Mucosa of descending colon (tissue), 3 donors: ENCODE results near the gene UMPS. TPM values are rescaled to one million over a fixed set of nuclear protein-coding genes. Genes with fewer than 3 reads are reported as not detected.

ENCODE experiments used
- ATAC-seq: fragments of 200-7000 bp; cut with Tn5 transposase; one replicate; pipeline ENCODE4 v1.9.1; 2020; ENCODE audit warnings: mild to moderate bottlenecking, moderate library complexity
- DNase-seq, 3 donors: peaks; one replicate each; pipeline ENCODE4 v3.0.0-alpha.2; 2020
- H3K36me3 ChIP-seq: fragments of 200-600 bp; one replicate; pipeline ENCODE4 v1.8.0; 2021; ENCODE audit warnings: low read depth, mild to moderate bottlenecking
- H3K4me1 ChIP-seq: fragments of 200-600 bp; one replicate; pipeline ENCODE4 v1.8.0; 2021; ENCODE audit warnings: low read depth, mild to moderate bottlenecking
- H3K4me3 ChIP-seq: fragments of 200-600 bp; one replicate; pipeline ENCODE4 v1.8.0; 2021; ENCODE audit warnings: mild to moderate bottlenecking
- H3K9me3 ChIP-seq: fragments of 200-600 bp; one replicate; pipeline ENCODE4 v1.8.0; 2021; ENCODE audit warnings: mild to moderate bottlenecking
- CTCF ChIP-seq: fragments of 200-600 bp; IDR thresholded peaks from one replicate; pipeline ENCODE4 v1.8.0; 2022; ENCODE audit warnings: antibody characterized with exemption, mild to moderate bottlenecking
- intact Hi-C, 2 donors: fragments of 100-400 bp; cut with DNase I in 1 of 2; cut with micrococcal nuclease in 1 of 2; formaldehyde crosslinking; loops; one replicate each; pipeline versions ENCODE4 v1.11.0 to v1.11.1; 2022; cut with DNase I, micrococcal nuclease
- total RNA-seq, 3 donors: library from RNA; stranded (reverse); fragmentation: NEBNext Ultra II Directional in 2 of 3; extraction: Animal tissue kit (Norgen Biotek cat#: 25700) in 2 of 3; gene quantifications; one replicate each; pipeline versions ENCODE4 v1.2.1 to v1.2.4, GENCODE V29; 2021 to 2023
- donor health status: DM: no; HTN: no; CAD: no; lungs with moderate emphysema.
- donor health status: DM: no; HTN: no; CAD: no.
- donor health status: DM: no; HTN: yes; CAD: no.

The UMPS gene
- total RNA-seq, 3 donors from 2014 or later, result 22.6 to 25.7 (median 23.6) TPM

GRCh38 chr3:124766113-124767095 lies 36.2 kb downstream of the UMPS start:
- intact Hi-C loops, result no loop called here

DNA sequence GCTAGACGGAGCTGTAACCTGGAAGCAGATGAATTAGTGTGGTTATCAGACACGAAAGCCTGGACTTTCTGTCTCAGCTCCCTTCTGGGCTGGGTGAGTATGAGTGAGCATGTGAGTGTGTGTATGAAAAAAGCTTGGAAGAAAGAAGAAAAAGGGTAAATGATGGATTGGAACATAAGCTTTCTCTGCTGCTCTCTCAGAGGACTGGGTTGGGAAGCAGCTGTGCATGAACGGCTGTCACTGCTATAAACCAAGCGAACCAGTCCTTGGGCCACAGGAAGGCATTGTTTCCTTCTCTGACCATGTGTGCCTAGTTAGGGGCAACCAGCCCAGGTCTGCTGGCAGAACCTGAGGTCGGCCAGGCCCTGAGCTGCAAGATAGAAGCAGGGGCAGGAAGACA lies 37.0 kb downstream of the UMPS start:
- no peaks in the 10 kb centered on the region for H3K9me3 ChIP-seq

More at GRCh38 chr3:124766113-124767095, 36.2 kb downstream of the UMPS start:
- TF ChIP-seq CTCF, result no peak
- Histone ChIP-seq H3K36me3 (no peaks in the 10 kb centered on the region), H3K4me3 (no peak overlapping the region), H3K9me3 (no peaks in the 10 kb centered on the region), H3K4me1 (peaks cover under 1% of the 10 kb centered on the region)
- ATAC-seq (no peak), DNase-seq (no peak)

DNA sequence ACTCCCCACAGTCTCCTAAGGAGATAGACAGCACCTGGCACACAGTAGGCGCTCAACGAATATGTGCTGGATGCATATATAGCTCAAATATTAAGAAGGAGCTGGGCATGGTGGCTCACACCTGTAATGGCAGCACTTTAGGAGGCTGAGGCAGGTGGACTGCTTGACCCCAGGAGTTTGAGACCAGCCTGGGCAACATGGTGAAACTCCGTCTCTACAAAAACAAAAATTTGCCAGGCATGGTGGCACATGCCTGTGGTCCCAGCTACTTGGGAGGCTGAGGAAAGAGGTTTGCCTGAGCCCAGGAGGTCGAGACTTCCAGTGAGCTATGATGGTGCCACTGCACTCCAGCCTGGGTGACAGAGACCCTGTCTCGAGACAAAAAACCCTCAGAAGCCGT lies 37.4 kb downstream of the UMPS start:
- TF ChIP-seq CTCF, result no peak
- ATAC-seq (no peak), DNase-seq (no peak)
- Histone ChIP-seq H3K9me3 (no peaks in the 10 kb centered on the region), H3K4me3 (no peak overlapping the region), H3K36me3 (no peaks in the 10 kb centered on the region), H3K4me1 (no peaks in the 10 kb centered on the region)
- intact Hi-C loops, result no loop called here

More for the DNA sequence above, 37.0 kb downstream of the UMPS start:
- ATAC-seq (no peak), DNase-seq (no peak)
- H3K4me1 ChIP-seq, result no peaks in the 10 kb centered on the region
- intact Hi-C loops, result no loop called here
- TF ChIP-seq CTCF, result no peak
- H3K36me3 ChIP-seq, result no peaks in the 10 kb centered on the region
- H3K4me3 ChIP-seq, result no peak overlapping the region

- H3K36me3 ChIP-seq, result no peaks in the 10 kb centered on the region
- no peaks in the 10 kb centered on the region for H3K9me3 ChIP-seq
- peak; percentile 19 for TF ChIP-seq CTCF
- no peaks in the 10 kb centered on the region for H3K4me1 ChIP-seq
- peak in 2 of 3 donors; percentile 70 to 74 for DNase-seq
- intact Hi-C loops, result no loop called here
- no peak overlapping the region for H3K4me3 ChIP-seq
- ATAC-seq, result peak; percentile 92
Observed at GRCh38 chr3:124768812-124769211, 38.6 kb downstream of the UMPS start.

DNA sequence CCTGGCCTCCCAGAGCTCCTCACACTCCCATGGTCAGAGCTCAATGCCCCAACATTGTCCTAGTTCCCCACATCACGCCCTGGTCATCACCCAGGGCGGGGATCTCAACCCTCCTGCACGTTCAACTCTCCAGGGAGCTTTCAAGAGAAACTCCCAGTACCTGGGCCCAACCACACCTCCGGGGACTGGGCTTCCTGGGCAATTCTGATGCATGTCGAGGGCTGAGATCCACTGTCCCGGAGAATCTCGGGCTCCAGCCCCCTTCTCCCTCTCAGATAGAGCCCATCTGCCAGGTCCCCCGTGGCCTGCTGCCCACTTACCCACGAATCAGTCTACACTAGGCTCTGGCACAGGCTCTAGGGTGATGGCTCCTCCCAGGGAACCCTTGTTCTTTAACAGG lies 39.2 kb downstream of the UMPS start:
- no peak for DNase-seq
- ATAC-seq, result no peak
- TF ChIP-seq CTCF, result no peak
- no peaks in the 10 kb centered on the region for H3K9me3 ChIP-seq
- no peaks in the 10 kb centered on the region for H3K4me1 ChIP-seq
- intact Hi-C loops, result no loop called here
- H3K4me3 ChIP-seq, result no peak overlapping the region
- no peaks in the 10 kb centered on the region for H3K36me3 ChIP-seq
